HepG2 (cell line): Measurements from ENCODE around the gene CAMK1D. TPM values are rescaled to one million over a fixed set of nuclear protein-coding genes. Genes with fewer than 3 reads are reported as not detected.

Experiments
- ADNP ChIP-seq: sonication (generic); formaldehyde crosslinking; IDR thresholded peaks from 2 replicates; pipeline ENCODE4 v1.4.0; 2020; ENCODE audit warnings: missing genetic modification reagents
- CENPT ChIP-seq: sonication (generic); formaldehyde crosslinking; IDR thresholded peaks from 2 replicates; pipeline ENCODE4 v1.8.0; 2022; ENCODE audit warnings: low read depth, mild to moderate bottlenecking, moderate library complexity, missing genetic modification reagents
- RAD51 ChIP-seq: fragments of 450-650 bp; IDR thresholded peaks from 2 replicates; pipeline ENCODE4 v1.6.1; 2016; ENCODE audit warnings: borderline replicate concordance
- TOE1 ChIP-seq: sonication (generic); formaldehyde crosslinking; IDR thresholded peaks from 2 replicates; pipeline ENCODE4 v1.4.0; 2020; ENCODE audit warnings: mild to moderate bottlenecking, missing genetic modification reagents
- ZBTB3 ChIP-seq: sonication (generic); formaldehyde crosslinking; IDR thresholded peaks from 2 replicates; pipeline ENCODE4 v1.4.0; 2020; ENCODE audit warnings: low read depth, mild to moderate bottlenecking, moderate library complexity, missing genetic modification reagents, borderline replicate concordance
- ZNF256 ChIP-seq: sonication (generic); formaldehyde crosslinking; conservative IDR thresholded peaks from 2 replicates; pipeline ENCODE4 v1.4.0; 2020; ENCODE audit warnings: missing genetic modification reagents
- ZNF260 ChIP-seq: sonication (generic); formaldehyde crosslinking; IDR thresholded peaks from 2 replicates; pipeline ENCODE4 v1.4.0; 2020; ENCODE audit warnings: missing genetic modification reagents, low read depth, mild to moderate bottlenecking, borderline replicate concordance
- ZNF552 ChIP-seq: sonication (generic); formaldehyde crosslinking; IDR thresholded peaks from 2 replicates; pipeline ENCODE4 v1.9.0; 2022; ENCODE audit warnings: missing genetic modification reagents, mild to moderate bottlenecking, borderline replicate concordance
- ZNF644 ChIP-seq: IDR thresholded peaks from 2 replicates; pipeline ENCODE4 v1.6.1; 2016; ENCODE audit warnings: low read depth
- polyA plus RNA-seq, 8 experiments: library from polyadenylated mRNA; depleted of rRNA in 3 of 8; stranded (reverse) in 7 of 8; unstranded in 1 of 8; fragments of >200 nt; fragmentation: Illumina TruSeq in 4 of 8; extraction: Trizol in 4 of 8; gene quantifications; 2 replicates each; pipeline versions ENCODE4 v1.2.1 to v1.2.3, GENCODE V29; 2011 to 2016; ENCODE audit warnings: low read depth in 4 of 8, missing spikeins in 1 of 8, mixed read lengths in 1 of 8; ENCODE audit not compliant: insufficient read depth in 1 of 8
- total RNA-seq, 5 experiments: library from RNA; depleted of rRNA; stranded (reverse); fragments of >200 nt; fragmentation: Illumina TruSeq; extraction: Trizol; gene quantifications; 2 replicates each; pipeline ENCODE4 v1.2.3, GENCODE V29; 2016; ENCODE audit warnings: low read depth in 1 of 5
- TF ChIP-seq, protein P1 (sequence below): IDR thresholded peaks from 2 replicates; pipeline ENCODE4 v1.6.1; 2016; ENCODE audit warnings: low read depth, missing genetic modification reagents, missing compliant biosample characterization
- TF ChIP-seq, protein P2 (sequence below): sonication (generic); formaldehyde crosslinking; IDR thresholded peaks from 2 replicates; pipeline ENCODE4 v1.4.0; 2020; ENCODE audit warnings: missing genetic modification reagents
- TF ChIP-seq, protein P3 (sequence below), 2 experiments: sonication (generic) in 1 of 2; formaldehyde crosslinking in 1 of 2; IDR thresholded peaks; 2 replicates each; pipeline versions ENCODE4 v1.4.0 to v1.6.1; 2018 to 2020; ENCODE audit warnings: missing genetic modification reagents in 2 of 2, borderline replicate concordance in 1 of 2, low read depth in 1 of 2, mild to moderate bottlenecking in 1 of 2, missing biosample characterization in 1 of 2

CAMK1D gene
- total and polyA plus RNA-seq, 2 of the 13 experiments (the other 11 are each of a cell fraction or from before 2014, with no cell fraction given), result under 0.01 TPM; not detected in 1

DNA sequence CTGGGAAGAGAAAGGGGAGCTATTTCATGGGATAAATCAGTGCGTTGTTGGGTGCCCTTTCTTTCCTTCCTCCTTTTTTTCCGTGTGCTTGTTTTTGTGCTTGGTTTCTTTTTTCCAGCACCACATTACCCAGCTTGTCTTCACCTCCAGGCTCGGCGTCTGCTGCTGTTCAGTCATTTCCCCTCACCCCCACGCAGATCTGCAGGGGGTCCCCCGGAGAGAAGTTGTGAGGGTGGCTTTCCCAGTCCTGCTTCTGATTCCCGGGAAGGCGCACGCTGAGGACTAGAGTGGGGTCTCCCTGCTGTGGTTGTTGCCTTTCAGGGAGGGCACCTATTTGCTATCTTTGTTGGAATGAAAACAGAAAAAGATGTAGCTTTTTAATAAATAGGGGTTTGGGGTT, 1.6 kb downstream of the CAMK1D start (continued):
- TF ChIP-seq, protein P1, sequence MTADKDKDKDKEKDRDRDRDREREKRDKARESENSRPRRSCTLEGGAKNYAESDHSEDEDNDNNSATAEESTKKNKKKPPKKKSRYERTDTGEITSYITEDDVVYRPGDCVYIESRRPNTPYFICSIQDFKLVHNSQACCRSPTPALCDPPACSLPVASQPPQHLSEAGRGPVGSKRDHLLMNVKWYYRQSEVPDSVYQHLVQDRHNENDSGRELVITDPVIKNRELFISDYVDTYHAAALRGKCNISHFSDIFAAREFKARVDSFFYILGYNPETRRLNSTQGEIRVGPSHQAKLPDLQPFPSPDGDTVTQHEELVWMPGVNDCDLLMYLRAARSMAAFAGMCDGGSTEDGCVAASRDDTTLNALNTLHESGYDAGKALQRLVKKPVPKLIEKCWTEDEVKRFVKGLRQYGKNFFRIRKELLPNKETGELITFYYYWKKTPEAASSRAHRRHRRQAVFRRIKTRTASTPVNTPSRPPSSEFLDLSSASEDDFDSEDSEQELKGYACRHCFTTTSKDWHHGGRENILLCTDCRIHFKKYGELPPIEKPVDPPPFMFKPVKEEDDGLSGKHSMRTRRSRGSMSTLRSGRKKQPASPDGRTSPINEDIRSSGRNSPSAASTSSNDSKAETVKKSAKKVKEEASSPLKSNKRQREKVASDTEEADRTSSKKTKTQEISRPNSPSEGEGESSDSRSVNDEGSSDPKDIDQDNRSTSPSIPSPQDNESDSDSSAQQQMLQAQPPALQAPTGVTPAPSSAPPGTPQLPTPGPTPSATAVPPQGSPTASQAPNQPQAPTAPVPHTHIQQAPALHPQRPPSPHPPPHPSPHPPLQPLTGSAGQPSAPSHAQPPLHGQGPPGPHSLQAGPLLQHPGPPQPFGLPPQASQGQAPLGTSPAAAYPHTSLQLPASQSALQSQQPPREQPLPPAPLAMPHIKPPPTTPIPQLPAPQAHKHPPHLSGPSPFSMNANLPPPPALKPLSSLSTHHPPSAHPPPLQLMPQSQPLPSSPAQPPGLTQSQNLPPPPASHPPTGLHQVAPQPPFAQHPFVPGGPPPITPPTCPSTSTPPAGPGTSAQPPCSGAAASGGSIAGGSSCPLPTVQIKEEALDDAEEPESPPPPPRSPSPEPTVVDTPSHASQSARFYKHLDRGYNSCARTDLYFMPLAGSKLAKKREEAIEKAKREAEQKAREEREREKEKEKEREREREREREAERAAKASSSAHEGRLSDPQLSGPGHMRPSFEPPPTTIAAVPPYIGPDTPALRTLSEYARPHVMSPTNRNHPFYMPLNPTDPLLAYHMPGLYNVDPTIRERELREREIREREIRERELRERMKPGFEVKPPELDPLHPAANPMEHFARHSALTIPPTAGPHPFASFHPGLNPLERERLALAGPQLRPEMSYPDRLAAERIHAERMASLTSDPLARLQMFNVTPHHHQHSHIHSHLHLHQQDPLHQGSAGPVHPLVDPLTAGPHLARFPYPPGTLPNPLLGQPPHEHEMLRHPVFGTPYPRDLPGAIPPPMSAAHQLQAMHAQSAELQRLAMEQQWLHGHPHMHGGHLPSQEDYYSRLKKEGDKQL (CRISPR knock-in tag), result no peak
- TF ChIP-seq ADNP (CRISPR knock-in tag), result no peak
- TF ChIP-seq, protein P2, sequence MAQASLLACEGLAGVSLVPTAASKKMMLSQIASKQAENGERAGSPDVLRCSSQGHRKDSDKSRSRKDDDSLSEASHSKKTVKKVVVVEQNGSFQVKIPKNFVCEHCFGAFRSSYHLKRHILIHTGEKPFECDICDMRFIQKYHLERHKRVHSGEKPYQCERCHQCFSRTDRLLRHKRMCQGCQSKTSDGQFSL (CRISPR knock-in tag), result no peak
- TF ChIP-seq RAD51, result no peak
- TF ChIP-seq ZNF552 (CRISPR knock-in tag), result no peak
- no peak for TF ChIP-seq CENPT (CRISPR knock-in tag)
- TF ChIP-seq, protein P3, sequence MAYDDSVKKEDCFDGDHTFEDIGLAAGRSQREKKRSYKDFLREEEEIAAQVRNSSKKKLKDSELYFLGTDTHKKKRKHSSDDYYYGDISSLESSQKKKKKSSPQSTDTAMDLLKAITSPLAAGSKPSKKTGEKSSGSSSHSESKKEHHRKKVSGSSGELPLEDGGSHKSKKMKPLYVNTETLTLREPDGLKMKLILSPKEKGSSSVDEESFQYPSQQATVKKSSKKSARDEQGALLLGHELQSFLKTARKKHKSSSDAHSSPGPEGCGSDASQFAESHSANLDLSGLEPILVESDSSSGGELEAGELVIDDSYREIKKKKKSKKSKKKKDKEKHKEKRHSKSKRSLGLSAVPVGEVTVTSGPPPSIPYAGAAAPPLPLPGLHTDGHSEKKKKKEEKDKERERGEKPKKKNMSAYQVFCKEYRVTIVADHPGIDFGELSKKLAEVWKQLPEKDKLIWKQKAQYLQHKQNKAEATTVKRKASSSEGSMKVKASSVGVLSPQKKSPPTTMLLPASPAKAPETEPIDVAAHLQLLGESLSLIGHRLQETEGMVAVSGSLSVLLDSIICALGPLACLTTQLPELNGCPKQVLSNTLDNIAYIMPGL (CRISPR knock-in tag; IDR thresholded peaks at IDR 0.05; ENCODE audit: borderline replicate concordance in 1 of 2, low read depth in 1 of 2), result no peak
- no peak for TF ChIP-seq ZNF256 (CRISPR knock-in tag)
- no peak for TF ChIP-seq ZNF644
- TF ChIP-seq TOE1 (CRISPR knock-in tag), result no peak
- no peak for TF ChIP-seq ZBTB3 (CRISPR knock-in tag)
- TF ChIP-seq ZNF260, result no peak
